HFFc6 (cell line): Measurements from ENCODE around the gene SH3PXD2A. TPM values are rescaled to one million over a fixed set of nuclear protein-coding genes. Genes with fewer than 3 reads are reported as not detected.

Source experiments
- DNase-seq: peaks from one replicate; pipeline ENCODE4 v3.0.0-alpha.2; 2018
- H3K27ac Mint-ChIP-seq: 2 replicates; pipeline ENCODE4 v1.8.0; 2020; ENCODE audit warnings: mild to moderate bottlenecking, mixed read lengths
- H3K27me3 Mint-ChIP-seq: 2 replicates; pipeline ENCODE4 v1.8.0; 2021; ENCODE audit warnings: mild to moderate bottlenecking, moderate library complexity, mixed read lengths; ENCODE audit not compliant: insufficient read depth
- H3K36me3 Mint-ChIP-seq: 2 replicates; pipeline ENCODE4 v1.8.0; 2021; ENCODE audit warnings: low read depth, mixed read lengths
- H3K4me1 Mint-ChIP-seq: 2 replicates; pipeline ENCODE4 v1.8.0; 2020; ENCODE audit warnings: low read depth, mixed read lengths
- H3K4me3 Mint-ChIP-seq: 2 replicates; pipeline ENCODE4 v1.8.0; 2020; ENCODE audit warnings: mild to moderate bottlenecking, moderate library complexity, mixed read lengths
- H3K9me3 Mint-ChIP-seq: 2 replicates; pipeline ENCODE4 v1.8.0; 2020; ENCODE audit warnings: mild to moderate bottlenecking, mixed read lengths
- CTCF ChIP-seq: fragments of 200-600 bp; sonication (generic); IDR thresholded peaks from 2 replicates; pipeline ENCODE4 v1.5.0; 2021; ENCODE audit warnings: antibody characterized with exemption, mild to moderate bottlenecking
- total RNA-seq, 6 experiments: library from RNA; stranded (reverse); fragmentation: NEBNext Ultra II Directional; extraction: Animal tissue kit (Norgen Biotek cat#: 25700); gene quantifications; 2 replicates in 1 of 6; 3 replicates in 5 of 6; pipeline ENCODE4 v1.2.3, GENCODE V29; 2021

Gene SH3PXD2A
- total RNA-seq, 6 experiments from 2014 or later: 75.5 to 113 (median 81.1) TPM

GRCh38 chr10:103820101-103821062 is 35.0 kb downstream of the SH3PXD2A start:
- no peak for DNase-seq
- Mint-ChIP-seq H3K27ac (no peak overlapping the region; the same call in 1 of the 2 replicates), H3K9me3 (no peaks in the 10 kb centered on the region), H3K27me3 (no peaks in the 10 kb centered on the region; the same call in 1 of the 2 replicates), H3K4me1 (peaks cover 23% of the 10 kb centered on the region), H3K4me3 (no peak overlapping the region), H3K36me3 (no peaks in the 10 kb centered on the region)
- no peak for TF ChIP-seq CTCF

DNA sequence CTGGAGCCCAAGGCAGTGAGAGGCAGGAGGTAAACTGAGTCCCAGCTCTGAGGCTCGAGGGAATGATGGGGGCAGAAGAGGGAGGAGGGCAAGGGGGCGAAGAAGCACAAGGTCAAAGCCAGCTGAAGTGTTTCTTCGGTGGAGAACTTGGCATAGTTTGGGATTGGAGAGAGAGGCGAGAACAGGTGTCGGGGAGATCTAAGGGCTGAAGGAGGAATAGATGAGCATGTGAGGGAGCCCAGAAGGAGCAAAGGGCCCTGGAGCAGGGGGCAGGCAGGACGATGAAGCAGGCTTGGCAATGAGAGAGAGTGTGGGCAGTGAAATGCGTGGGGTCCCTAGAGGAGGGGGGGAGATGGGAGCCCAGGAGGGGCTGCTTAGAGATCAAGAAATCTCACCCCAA is 35.9 kb downstream of the SH3PXD2A start:
- Mint-ChIP-seq H3K27me3 (no peaks in the 10 kb centered on the region; the same call in 1 of the 2 replicates), H3K4me3 (no peak overlapping the region), H3K9me3 (no peaks in the 10 kb centered on the region), H3K36me3 (no peaks in the 10 kb centered on the region), H3K4me1 (peaks cover 27% of the 10 kb centered on the region), H3K27ac (no peak overlapping the region)
- TF ChIP-seq CTCF: no peak
- DNase-seq: no peak

DNA sequence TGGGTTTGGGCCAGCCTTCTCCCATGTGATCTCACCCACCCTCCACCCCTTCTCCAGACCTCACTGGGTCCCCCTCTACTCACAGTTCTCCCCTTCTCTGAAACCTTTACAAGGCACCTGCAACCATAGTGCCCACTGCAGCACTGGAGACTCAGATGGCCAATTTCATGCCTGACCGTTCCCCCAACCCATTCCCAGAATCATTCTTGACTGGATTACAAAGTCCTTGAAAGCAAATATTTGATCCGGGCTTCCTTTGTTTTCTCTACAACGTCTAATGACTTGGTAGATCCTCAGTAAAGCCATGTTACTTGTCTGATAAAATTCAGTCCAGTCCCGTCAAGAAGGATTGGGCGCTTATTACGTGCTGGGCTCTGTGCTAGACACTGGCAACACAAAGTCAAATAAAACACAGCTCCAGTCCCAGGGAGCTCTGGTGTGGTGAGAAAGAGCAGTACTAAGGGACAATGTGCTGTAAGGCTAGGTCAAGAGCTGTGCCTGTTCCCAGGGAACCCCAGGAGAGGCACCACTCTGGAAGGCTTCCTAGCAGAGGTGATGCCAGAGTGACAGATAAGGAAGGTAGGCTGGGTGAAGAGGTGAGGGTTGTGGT is 36.5 kb downstream of the SH3PXD2A start:
- Mint-ChIP-seq H3K9me3 (no peaks in the 10 kb centered on the region), H3K36me3 (no peaks in the 10 kb centered on the region), H3K27me3 (no peaks in the 10 kb centered on the region; the same call in 1 of the 2 replicates), H3K27ac (no peak overlapping the region), H3K4me1 (peaks cover 25% of the 10 kb centered on the region), H3K4me3 (no peak overlapping the region)
- no peak for DNase-seq
- no peak for TF ChIP-seq CTCF

- Mint-ChIP-seq H3K9me3 (no peaks in the 10 kb centered on the region), H3K27me3 (no peaks in the 10 kb centered on the region; the same call in 1 of the 2 replicates), H3K36me3 (no peaks in the 10 kb centered on the region), H3K4me1 (peaks cover 25% of the 10 kb centered on the region), H3K4me3 (no peak overlapping the region), H3K27ac (no peak overlapping the region)
- no peak for DNase-seq
- TF ChIP-seq CTCF: no peak
Measured at GRCh38 chr10:103818105-103818504, 37.3 kb downstream of the SH3PXD2A start.

DNA sequence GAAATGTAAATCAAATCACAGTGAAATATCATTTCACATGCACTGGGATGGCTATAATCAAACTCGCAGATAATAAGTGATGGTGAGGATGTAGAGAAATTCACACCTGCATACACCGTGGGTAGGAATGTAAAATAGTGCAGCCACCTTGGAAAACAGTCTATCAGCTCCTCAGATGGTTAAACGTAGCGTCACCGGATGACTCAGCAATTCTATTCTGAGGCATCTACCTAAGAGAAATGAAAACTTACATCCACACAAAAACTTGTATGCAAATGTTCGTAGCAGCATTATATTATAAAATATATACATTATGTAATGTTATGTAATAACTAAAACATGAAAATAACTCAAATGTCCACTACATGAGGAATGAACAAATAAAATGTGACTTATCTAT is 38.9 kb downstream of the SH3PXD2A start:
- TF ChIP-seq CTCF: no peak
- H3K4me3 Mint-ChIP-seq: no peak overlapping the region
- no peaks in the 10 kb centered on the region for H3K9me3 Mint-ChIP-seq
- H3K27ac Mint-ChIP-seq: no peak overlapping the region
- H3K27me3 Mint-ChIP-seq: no peaks in the 10 kb centered on the region
- DNase-seq: no peak
- peaks cover 32% of the 10 kb centered on the region for H3K4me1 Mint-ChIP-seq
- no peaks in the 10 kb centered on the region for H3K36me3 Mint-ChIP-seq
